K562 treated with DMSO at 1 percent for 4 hours (cell line): ENCODE measurements around the gene SCML1. TPM values are rescaled to one million over a fixed set of nuclear protein-coding genes. Genes with fewer than 3 reads are reported as not detected.

Experiments
- total RNA-seq: library from RNA; unstranded; fragments of 300-600 nt; gene quantifications from 2 replicates; pipeline ENCODE4 v1.2.3, GENCODE V29; 2022; ENCODE audit not compliant: insufficient read depth

SCML1 gene
- not detected in 2 replicates for total RNA-seq

GRCh38 chrX:17736856-17737709 is at the start of gene SCML1:
Gene SCML1 (plus strand): TSS chrX:17737493. CDS start chrX:17744187, 6,694 bp downstream.

Other genes with a start within 250 kb of the SCML1 start
- gene RAI2, start 123.8 kb downstream of the SCML1 start, total RNA-seq: not detected in 2 replicates